Transverse colon (tissue), 4 donors: Measurements from ENCODE around the gene ZNF865. TPM values are rescaled to one million over a fixed set of nuclear protein-coding genes. Genes with fewer than 3 reads are reported as not detected.

Source experiments
- DNase-seq: peaks from one replicate; pipeline ENCODE4 v3.0.0-alpha.2; 2019
- H3K27ac ChIP-seq, 4 donors: fragments of 200-600 bp; sonication (generic); 2 replicates each; pipeline ENCODE4 v1.5.1; 2016 to 2018; ENCODE audit warnings: inconsistent platforms in 4 of 4
- H3K27me3 ChIP-seq: fragments of 200-600 bp; sonication (generic); 2 replicates; pipeline ENCODE4 v1.5.1; 2017; ENCODE audit warnings: inconsistent platforms
- H3K36me3 ChIP-seq, 4 donors: fragments of 200-600 bp; sonication (generic); 2 replicates each; pipeline ENCODE4 v1.5.1; 2017 to 2019; ENCODE audit warnings: inconsistent platforms in 4 of 4
- H3K4me1 ChIP-seq, 4 donors: fragments of 200-600 bp; sonication (generic); 2 replicates each; pipeline ENCODE4 v1.5.1; 2017 to 2020; ENCODE audit warnings: inconsistent platforms in 4 of 4
- H3K4me3 ChIP-seq, 4 donors: fragments of 200-600 bp; sonication (generic); 1 replicate in 1 of 4; 2 replicates in 3 of 4; pipeline versions ENCODE4 v1.5.1 to v1.6.1; 2017 to 2019; ENCODE audit warnings: inconsistent platforms in 4 of 4
- H3K9me3 ChIP-seq, 2 donors: fragments of 200-600 bp; sonication (generic); 2 replicates each; pipeline ENCODE4 v1.5.1; 2017 to 2019; ENCODE audit warnings: inconsistent platforms in 2 of 2
- CTCF ChIP-seq, 5 experiments: fragments of 200-600 bp in 3 of 5; fragments of 450-650 bp in 2 of 5; sonication (generic) in 3 of 5; IDR thresholded peaks; 1 replicate in 2 of 5; 2 replicates in 3 of 5; pipeline ENCODE4 v1.5.1; 2016 to 2017; ENCODE audit warnings: antibody characterized with exemption in 5 of 5, inconsistent platforms in 3 of 5, mild to moderate bottlenecking in 2 of 5, moderate library complexity in 1 of 5
- EP300 ChIP-seq: sonication (generic); formaldehyde crosslinking; IDR thresholded peaks from one replicate; pipeline ENCODE4 v1.6.1; 2017; ENCODE audit warnings: antibody characterized with exemption, low read depth
- POLR2A ChIP-seq: fragments of 450-650 bp; IDR thresholded peaks from one replicate; pipeline ENCODE4 v1.6.1; 2016; ENCODE audit warnings: antibody characterized with exemption, mild to moderate bottlenecking, moderate library complexity
- POLR2AphosphoS5 ChIP-seq, 3 donors: sonication (generic); formaldehyde crosslinking; IDR thresholded peaks; one replicate each; pipeline ENCODE4 v1.6.1; 2016; ENCODE audit warnings: antibody characterized with exemption in 3 of 3
- WGBS, 2 donors: methylation state at CpG; one replicate each; pipeline ENCODE4 v1.1.5; 2018; ENCODE audit warnings: low coverage in 1 of 2; 5-methylcytosine and 5-hydroxymethylcytosine counted together
- in situ Hi-C, 4 donors: fragments of 200-750 bp; cut with MboI; loops; one replicate each; pipeline versions ENCODE4 v1.15.0 to v1.15.1; 2017; ENCODE audit warnings: low sequenced_read_pairs in 3 of 4, low pct_ligation_motif_present in 1 of 4, low pct_unique_long_range_greater_than_20kb in 1 of 4
- intact Hi-C: fragments of 100-400 bp; cut with DNase I; formaldehyde crosslinking; loops from one replicate; pipeline ENCODE4 v1.15.1; 2023; ENCODE audit warnings: low total_unique reads
- total RNA-seq, 4 donors: library from RNA; depleted of rRNA; stranded (reverse); fragments of >200 nt; gene quantifications; one replicate each; pipeline ENCODE4 v1.1.0, GENCODE V29; 2016

The ZNF865 gene
- total RNA-seq, 4 donors from 2014 or later = 8.3 to 50.1 (median 13.4) TPM

GRCh38 chr19:55653651-55654322 is 48.3 kb downstream of the ZNF865 start:
- WGBS, 2 donors = 0 to 1% methylated on average over 1 to 57 of the region's 57 CpGs
- in situ Hi-C loops = no loop called here
- DNase-seq = peak; percentile 99
- peaks cover 33 to 49% (median 41%) of the 10 kb centered on the region in 4 donors for H3K4me1 ChIP-seq
- TF ChIP-seq POLR2A (peak; percentile 92), CTCF (IDR thresholded peaks at IDR 0.05) (peak; percentile 97 to 100 (median 99)), EP300 (no peak), POLR2AphosphoS5 (IDR thresholded peaks at IDR 0.05) (peak; percentile 55 to 93 (median 92))
- peak overlapping the region; percentile 93 to 100 (median 99) for H3K27ac ChIP-seq
- H3K9me3 ChIP-seq = no peaks in the 10 kb centered on the region
- no peaks in the 10 kb centered on the region for H3K36me3 ChIP-seq
- intact Hi-C loops = loop anchor here (2.0 to 10.0 kb wide), 2 partner anchors 21 to 269 kb away; partner anchors contain the start of genes RPL28 and TMEM238
- H3K4me3 ChIP-seq = peak overlapping the region; percentile 64 to 93 (median 79)
- H3K27me3 ChIP-seq = no peaks in the 10 kb centered on the region

- H3K4me1 ChIP-seq = peaks cover 34 to 49% (median 39%) of the 10 kb centered on the region in 4 donors
- in situ Hi-C loops (no loop called here), intact Hi-C loops (loop anchor here (10.0 kb wide), 1 partner anchor 270 kb away; the partner anchor contains the start of genes RPL28 and TMEM238)
Measured at GRCh38 chr19:55654323-55654867, 48.9 kb downstream of the ZNF865 start.

GRCh38 chr19:55654868-55655647 is 49.6 kb downstream of the ZNF865 start, which contains the start of gene U2AF2:
U2AF2 (plus strand) TSS chr19:55655035; CDS start chr19:55655105, 70 bp downstream.
- peak; percentile 97 for DNase-seq
- Histone ChIP-seq H3K9me3 (no peaks in the 10 kb centered on the region), H3K27me3 (no peaks in the 10 kb centered on the region), H3K27ac (peak within 1 kb of the TSS; percentile 93 to 100 (median 99)), H3K4me3 (peak within 1 kb of the TSS; percentile 66 to 96 (median 92)), H3K4me1 (peaks cover 32 to 49% (median 41%) of the 10 kb centered on the region in 4 donors), H3K36me3 (no peaks in the 10 kb centered on the region)
- intact Hi-C loops = loop anchor here (10.0 kb wide), 1 partner anchor 270 kb away; the partner anchor contains the start of genes RPL28 and TMEM238
- TF ChIP-seq POLR2A (peak; percentile 72), CTCF (IDR thresholded peaks at IDR 0.05) (no peak), POLR2AphosphoS5 (IDR thresholded peaks at IDR 0.05) (peak; percentile 58 to 87 (median 73)), EP300 (no peak)
- in situ Hi-C loops = no loop called here
- 0% methylated on average over 65 of the region's 95 CpGs; no CpG with 5 or more reads in 1 of the 2 donors for whole genome bisulfite sequencing, 2 donors

More at GRCh38 chr19:55654323-55654867, 48.9 kb downstream of the ZNF865 start:
- WGBS, 2 donors = 0 to 1% methylated on average over 1 to 51 of the region's 52 CpGs
- Histone ChIP-seq H3K27ac (peak overlapping the region; percentile 93 to 100 (median 99)), H3K9me3 (no peaks in the 10 kb centered on the region), H3K4me3 (peak overlapping the region; percentile 64 to 93 (median 79)), H3K27me3 (no peaks in the 10 kb centered on the region), H3K36me3 (no peaks in the 10 kb centered on the region)
- no peak for TF ChIP-seq CTCF (IDR thresholded peaks at IDR 0.05)
- no peak for TF ChIP-seq POLR2A
- no peak for TF ChIP-seq POLR2AphosphoS5 (IDR thresholded peaks at IDR 0.05)
- TF ChIP-seq EP300 = no peak
- DNase-seq = peak; percentile 99
